ENCODE data around the gene KCNJ9. TPM values are rescaled to one million over a fixed set of nuclear protein-coding genes. Genes with fewer than 3 reads are reported as not detected.

Gene KCNJ9
- polyA plus RNA-seq, 3 donors = not detected

DNA sequence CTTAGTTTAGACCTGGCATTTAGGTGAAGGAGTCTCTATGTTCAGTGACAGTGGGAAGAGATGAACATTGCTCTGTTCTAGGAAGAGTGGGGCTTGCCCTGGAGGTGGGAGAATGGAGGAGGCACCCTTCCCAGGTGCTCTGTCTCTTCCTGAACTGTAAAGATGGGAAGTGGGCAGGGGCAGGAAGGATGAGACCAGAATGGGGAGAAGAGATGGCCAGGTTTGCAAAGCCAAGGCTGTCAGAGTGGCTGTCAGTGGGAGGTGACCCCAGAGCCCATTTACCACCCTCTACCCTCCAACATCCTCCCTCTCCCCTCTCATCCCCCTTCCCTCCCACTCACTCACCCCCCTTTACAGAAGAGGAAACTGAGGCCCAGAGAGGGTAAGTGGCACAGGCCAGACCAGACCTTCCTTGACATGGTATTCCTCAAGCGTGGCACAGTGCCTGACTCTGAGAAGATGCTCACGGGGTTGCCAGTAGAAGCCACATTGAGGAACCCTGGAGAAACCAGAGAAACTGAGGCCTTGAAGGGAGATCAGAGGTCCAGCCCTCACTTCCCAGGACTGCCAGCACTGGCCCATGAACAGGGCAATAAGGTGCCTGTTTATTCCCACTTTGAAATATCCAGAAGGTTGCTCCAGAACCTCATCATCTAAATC is 18.5 kb downstream of the KCNJ9 start:
- TF ChIP-seq, protein P1, sequence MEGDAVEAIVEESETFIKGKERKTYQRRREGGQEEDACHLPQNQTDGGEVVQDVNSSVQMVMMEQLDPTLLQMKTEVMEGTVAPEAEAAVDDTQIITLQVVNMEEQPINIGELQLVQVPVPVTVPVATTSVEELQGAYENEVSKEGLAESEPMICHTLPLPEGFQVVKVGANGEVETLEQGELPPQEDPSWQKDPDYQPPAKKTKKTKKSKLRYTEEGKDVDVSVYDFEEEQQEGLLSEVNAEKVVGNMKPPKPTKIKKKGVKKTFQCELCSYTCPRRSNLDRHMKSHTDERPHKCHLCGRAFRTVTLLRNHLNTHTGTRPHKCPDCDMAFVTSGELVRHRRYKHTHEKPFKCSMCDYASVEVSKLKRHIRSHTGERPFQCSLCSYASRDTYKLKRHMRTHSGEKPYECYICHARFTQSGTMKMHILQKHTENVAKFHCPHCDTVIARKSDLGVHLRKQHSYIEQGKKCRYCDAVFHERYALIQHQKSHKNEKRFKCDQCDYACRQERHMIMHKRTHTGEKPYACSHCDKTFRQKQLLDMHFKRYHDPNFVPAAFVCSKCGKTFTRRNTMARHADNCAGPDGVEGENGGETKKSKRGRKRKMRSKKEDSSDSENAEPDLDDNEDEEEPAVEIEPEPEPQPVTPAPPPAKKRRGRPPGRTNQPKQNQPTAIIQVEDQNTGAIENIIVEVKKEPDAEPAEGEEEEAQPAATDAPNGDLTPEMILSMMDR (IDR thresholded peaks at IDR 0.05) = no peak
- peaks cover 74 to 81% of the 10 kb centered on the region in 2 donors for H3K4me1 ChIP-seq (ENCODE audit: control insufficient read depth in 1 of 2, insufficient read depth in 2 of 2, low read length in 2 of 2)
- H3K79me2 ChIP-seq (ENCODE audit: insufficient read depth, low read length) = no peaks in the 10 kb centered on the region
- H3K4me3 Mint-ChIP-seq = no peak overlapping the region
- intact Hi-C loops (cut with micrococcal nuclease) = loop anchor here (5.0 to 10.0 kb wide), 8 partner anchors 95 to 315 kb away; partner anchors contain the start of genes CASQ1 (in 1 of the 2), DUSP23 (in 1 of the 2), PEA15 (in 1 of the 2) and PEX19 (in 1 of the 2)
- H3K27me3 Mint-ChIP-seq (ENCODE audit: low read depth in 3 of 3) = peaks cover 3 to 8% (median 4%) of the 10 kb centered on the region in 3 donors
- H3K36me3 Mint-ChIP-seq = peaks cover under 1 to 5% of the 10 kb centered on the region in 2 donors
- H3K27ac ChIP-seq (ENCODE audit: low read depth in 1 of 2, low read length in 2 of 2) = peak overlapping the region in 1 of 2 donors; percentile 87
- peak overlapping the region; percentile 68 for H3K9ac ChIP-seq (ENCODE audit: insufficient read depth, low read length, poor library complexity, severe bottlenecking)
- H3K27me3 ChIP-seq (ENCODE audit: control insufficient read depth in 2 of 2, insufficient read depth in 2 of 2, low read length in 2 of 2) = no peaks in the 10 kb centered on the region
- H4K20me1 ChIP-seq (ENCODE audit: insufficient read depth, low read length) = peaks cover 3% of the 10 kb centered on the region
- H3K36me3 ChIP-seq (replicated peaks in 1 of 2; ENCODE audit: control insufficient read depth in 1 of 2, insufficient read depth in 2 of 2, low read length in 2 of 2) = peaks cover 0 to 3% of the 10 kb centered on the region in 2 donors
- H3K4me2 ChIP-seq (replicated peaks; ENCODE audit: extremely low read depth, low read length, poor library complexity, severe bottlenecking) = peak overlapping the region; percentile 79
- H3K9me3 ChIP-seq (replicated peaks in 1 of 2; ENCODE audit: control insufficient read depth in 1 of 2, insufficient read depth in 1 of 2, low read length in 2 of 2) = no peaks in the 10 kb centered on the region
- H2AFZ ChIP-seq (ENCODE audit: insufficient read depth, low read depth, low read length, poor library complexity, severe bottlenecking) = peak overlapping the region; percentile 82
- H3K27ac Mint-ChIP-seq = peak overlapping the region; percentile 87 to 96 (median 92)
- 95% methylated on average over 2 of the region's 2 CpGs for WGBS (ENCODE audit: insufficient coverage)
- no peak for DNase-seq
- H3K9me3 Mint-ChIP-seq = no peaks in the 10 kb centered on the region
- peaks cover 66% of the 10 kb centered on the region for H3K4me1 Mint-ChIP-seq
- peak overlapping the region in 1 of 3 experiments; percentile 82 for H3K4me3 ChIP-seq (replicated peaks in 1 of 3; ENCODE audit: low read depth in 2 of 3, low read length in 3 of 3)

DNA sequence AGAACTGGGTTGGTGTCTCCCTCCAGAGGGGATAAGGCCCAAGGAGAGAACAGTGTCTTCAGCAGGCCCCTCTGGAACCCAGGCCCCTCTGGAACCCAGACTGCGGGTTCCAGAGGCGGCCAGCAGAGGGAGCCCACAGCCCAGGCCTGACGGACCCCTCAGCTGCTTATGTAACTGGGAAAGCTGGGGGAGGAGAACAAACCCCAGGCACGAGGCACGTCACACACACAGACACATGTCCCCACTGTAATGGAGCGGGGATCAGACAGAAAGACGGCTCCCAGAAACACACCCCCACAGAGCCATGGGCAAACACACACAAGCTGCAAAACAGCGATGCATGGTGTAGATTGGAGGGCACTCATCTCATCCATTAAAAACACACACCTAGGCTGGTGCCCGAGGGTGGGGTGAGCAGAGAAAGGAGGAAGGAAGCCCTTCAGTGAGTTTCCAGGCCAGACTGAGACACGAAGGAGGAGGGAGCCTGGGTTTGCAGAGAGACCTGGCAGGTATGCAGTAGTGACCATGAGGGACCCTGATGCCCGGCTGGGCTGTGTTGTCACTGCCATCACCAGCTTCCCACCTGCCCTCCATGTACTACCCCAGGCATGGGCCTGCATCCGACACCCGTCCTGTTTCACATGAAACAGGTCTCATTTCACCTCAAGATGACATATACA is 19.8 kb downstream of the KCNJ9 start:
- Histone ChIP-seq H3K4me2 (replicated peaks; ENCODE audit: extremely low read depth, low read length, poor library complexity, severe bottlenecking) (peak overlapping the region; percentile 33), H3K27me3 (ENCODE audit: control insufficient read depth in 2 of 2, insufficient read depth in 2 of 2, low read length in 2 of 2) (no peaks in the 10 kb centered on the region), H3K4me1 (ENCODE audit: control insufficient read depth in 1 of 2, insufficient read depth in 2 of 2, low read length in 2 of 2) (peaks cover 79 to 85% of the 10 kb centered on the region in 2 donors), H3K9me3 (replicated peaks in 1 of 2; ENCODE audit: control insufficient read depth in 1 of 2, insufficient read depth in 1 of 2, low read length in 2 of 2) (no peaks in the 10 kb centered on the region), H3K36me3 (replicated peaks in 1 of 2; ENCODE audit: control insufficient read depth in 1 of 2, insufficient read depth in 2 of 2, low read length in 2 of 2) (no peaks in the 10 kb centered on the region), H3K27ac (ENCODE audit: low read depth in 1 of 2, low read length in 2 of 2) (no peak overlapping the region), H3K4me3 (replicated peaks in 1 of 3; ENCODE audit: low read depth in 2 of 3, low read length in 3 of 3) (peak overlapping the region in 1 of 3 experiments; percentile 28), H2AFZ (ENCODE audit: insufficient read depth, low read depth, low read length, poor library complexity, severe bottlenecking) (peak overlapping the region; percentile 40), H3K9ac (ENCODE audit: insufficient read depth, low read length, poor library complexity, severe bottlenecking) (no peak overlapping the region), H3K79me2 (ENCODE audit: insufficient read depth, low read length) (no peaks in the 10 kb centered on the region), H4K20me1 (ENCODE audit: insufficient read depth, low read length) (no peaks in the 10 kb centered on the region)
- peak overlapping the region; percentile 64 to 80 for H3K4me3 Mint-ChIP-seq
- H3K27me3 Mint-ChIP-seq (ENCODE audit: low read depth in 3 of 3) = peaks cover 5 to 8% (median 6%) of the 10 kb centered on the region in 3 donors
- TF ChIP-seq, protein P1 (IDR thresholded peaks at IDR 0.05) = peak; percentile 87
- H3K9me3 Mint-ChIP-seq = peaks cover 0 to under 1% (median 0%) of the 10 kb centered on the region in 7 donors
- peak; percentile 72 to 83 (median 74) for DNase-seq
- H3K27ac Mint-ChIP-seq = peak overlapping the region in 6 of 7 donors; percentile 60 to 88 (median 78)
- H3K36me3 Mint-ChIP-seq = peaks cover 0 to 2% of the 10 kb centered on the region in 2 donors
- 29% methylated on average over 3 of the region's 13 CpGs for WGBS (ENCODE audit: insufficient coverage)
- H3K4me1 Mint-ChIP-seq = peaks cover 71% of the 10 kb centered on the region
- intact Hi-C loops (cut with micrococcal nuclease) = loop anchor here (5.0 to 10.0 kb wide), 5 partner anchors 94 to 191 kb away; partner anchors contain the start of genes CASQ1 (in 1 of the 2) and PEX19 (in 1 of the 2)

Measured in CD14-positive monocyte (primary cell).